Gastrocnemius medialis (tissue), 4 donors: ENCODE data around the gene OR3A1.

Experiments used
- CTCF ChIP-seq, 5 experiments: fragments of 450-650 bp in 3 of 5; fragments of 200-600 bp in 2 of 5; sonication (generic) in 2 of 5; IDR thresholded peaks in 4 of 5; conservative IDR thresholded peaks in 1 of 5; 1 replicate in 4 of 5; 2 replicates in 1 of 5; pipeline ENCODE4 v1.5.1; 2016 to 2019; ENCODE audit warnings: antibody characterized with exemption in 5 of 5, mild to moderate bottlenecking in 3 of 5, moderate library complexity in 3 of 5
- POLR2A ChIP-seq, 2 donors: fragments of 450-650 bp; IDR thresholded peaks; one replicate each; pipeline ENCODE4 v1.6.1; 2017; ENCODE audit warnings: antibody characterized with exemption in 2 of 2, mild to moderate bottlenecking in 2 of 2, moderate library complexity in 2 of 2

DNA sequence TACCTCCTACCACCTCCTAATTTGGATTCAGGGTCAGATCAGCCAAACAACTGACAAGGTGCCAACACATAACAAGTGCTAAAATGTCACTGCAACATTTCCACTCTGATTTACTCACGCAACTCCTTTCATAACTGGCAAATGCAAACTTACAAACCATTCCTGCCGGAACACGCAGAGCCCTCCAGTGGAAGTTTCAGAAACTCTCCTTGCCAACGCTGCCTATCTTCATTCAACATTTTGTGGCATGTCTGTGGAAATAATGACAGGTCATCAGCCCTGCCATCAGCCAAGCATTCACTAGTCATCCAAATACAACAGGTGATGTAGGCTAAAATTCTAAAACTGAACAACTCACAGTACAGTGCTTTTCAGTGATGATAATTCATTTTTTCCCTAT lies 37.7 kb upstream of the OR3A1 start:
- no peak for TF ChIP-seq CTCF (IDR thresholded peaks at IDR 0.05 in 4 of 5, conservative IDR thresholded peaks at IDR 0.05 in 1 of 5)
- no peak for TF ChIP-seq POLR2A (IDR thresholded peaks at IDR 0.05)
